ENCODE data around the gene IER5. TPM values are rescaled to one million over a fixed set of nuclear protein-coding genes. Genes with fewer than 3 reads are reported as not detected.

Gene IER5
- total RNA-seq, 1 experiment from 2014 or later = 21.2 TPM

DNA sequence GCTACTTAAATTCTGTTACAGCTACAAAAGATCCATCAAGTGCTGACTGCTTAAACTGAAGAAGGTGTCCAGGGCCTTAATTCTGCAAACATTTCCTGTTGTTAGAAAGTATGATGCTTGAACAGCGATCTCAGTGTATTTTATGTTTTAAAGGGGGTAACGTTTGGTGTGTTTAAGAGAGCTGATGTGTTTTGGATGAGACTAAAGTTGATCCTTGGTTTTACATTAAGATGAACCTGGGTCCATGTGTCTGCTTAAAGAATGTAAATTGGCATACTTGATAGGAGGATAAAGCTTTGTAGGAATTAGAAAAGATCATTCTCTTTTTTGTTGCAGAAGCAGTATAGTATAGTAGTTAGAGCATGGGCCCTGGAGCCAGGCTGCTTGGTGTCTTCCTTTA is 3.6 kb downstream of the IER5 start:
- ChIA-PET POLR2A (ENCODE audit: unreplicated experiment) (interaction anchor here (0.6 to 0.7 kb wide), 3 partner anchors 44 to 210 kb away, joined by 3 to 4 read pairs (median 4); no protein-coding TSS in a partner anchor), CTCF (interaction anchor here (0.9 kb wide), 1 partner anchor 8 kb away, joined by 3 read pairs; no protein-coding TSS in a partner anchor)
- no peak for DNase-seq
- intact Hi-C loops (cut with micrococcal nuclease; ENCODE audit: unreplicated experiment) = loop anchor here (5.0 kb wide), 1 partner anchor 210 kb away; no protein-coding TSS in a partner anchor
- Histone ChIP-seq H3K27ac (peak overlapping the region; percentile 92), H4K20me1 (ENCODE audit: insufficient read depth) (peaks cover 55% of the 10 kb centered on the region), H3K4me1 (replicated peaks; ENCODE audit: insufficient read depth) (peaks cover 50% of the 10 kb centered on the region), H3K4me3 (peak overlapping the region; percentile 91), H3K36me3 (ENCODE audit: low read depth) (peaks cover 52% of the 10 kb centered on the region), H3F3A (ENCODE audit: insufficient read depth, low read depth) (peaks cover 65% of the 10 kb centered on the region), H3K4me2 (peak overlapping the region; percentile 99), H3K9me2 (ENCODE audit: insufficient read depth) (no peaks in the 10 kb centered on the region), H2AFZ (no peak overlapping the region), H3K27me3 (ENCODE audit: insufficient read depth, low read depth) (no peaks in the 10 kb centered on the region), H3K9me3 (ENCODE audit: insufficient read depth, low read depth) (no peaks in the 10 kb centered on the region), H3K79me2 (ENCODE audit: low read depth) (peaks cover 84% of the 10 kb centered on the region)
- TF ChIP-seq, protein P1, sequence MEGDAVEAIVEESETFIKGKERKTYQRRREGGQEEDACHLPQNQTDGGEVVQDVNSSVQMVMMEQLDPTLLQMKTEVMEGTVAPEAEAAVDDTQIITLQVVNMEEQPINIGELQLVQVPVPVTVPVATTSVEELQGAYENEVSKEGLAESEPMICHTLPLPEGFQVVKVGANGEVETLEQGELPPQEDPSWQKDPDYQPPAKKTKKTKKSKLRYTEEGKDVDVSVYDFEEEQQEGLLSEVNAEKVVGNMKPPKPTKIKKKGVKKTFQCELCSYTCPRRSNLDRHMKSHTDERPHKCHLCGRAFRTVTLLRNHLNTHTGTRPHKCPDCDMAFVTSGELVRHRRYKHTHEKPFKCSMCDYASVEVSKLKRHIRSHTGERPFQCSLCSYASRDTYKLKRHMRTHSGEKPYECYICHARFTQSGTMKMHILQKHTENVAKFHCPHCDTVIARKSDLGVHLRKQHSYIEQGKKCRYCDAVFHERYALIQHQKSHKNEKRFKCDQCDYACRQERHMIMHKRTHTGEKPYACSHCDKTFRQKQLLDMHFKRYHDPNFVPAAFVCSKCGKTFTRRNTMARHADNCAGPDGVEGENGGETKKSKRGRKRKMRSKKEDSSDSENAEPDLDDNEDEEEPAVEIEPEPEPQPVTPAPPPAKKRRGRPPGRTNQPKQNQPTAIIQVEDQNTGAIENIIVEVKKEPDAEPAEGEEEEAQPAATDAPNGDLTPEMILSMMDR (conservative IDR thresholded peaks at IDR 0.05) = no peak
- no peak for TF ChIP-seq EZH2 (IDR thresholded peaks at IDR 0.05; ENCODE audit: low read depth)
- BruUV-seq (replicated peaks) = no TSS peak

DNA sequence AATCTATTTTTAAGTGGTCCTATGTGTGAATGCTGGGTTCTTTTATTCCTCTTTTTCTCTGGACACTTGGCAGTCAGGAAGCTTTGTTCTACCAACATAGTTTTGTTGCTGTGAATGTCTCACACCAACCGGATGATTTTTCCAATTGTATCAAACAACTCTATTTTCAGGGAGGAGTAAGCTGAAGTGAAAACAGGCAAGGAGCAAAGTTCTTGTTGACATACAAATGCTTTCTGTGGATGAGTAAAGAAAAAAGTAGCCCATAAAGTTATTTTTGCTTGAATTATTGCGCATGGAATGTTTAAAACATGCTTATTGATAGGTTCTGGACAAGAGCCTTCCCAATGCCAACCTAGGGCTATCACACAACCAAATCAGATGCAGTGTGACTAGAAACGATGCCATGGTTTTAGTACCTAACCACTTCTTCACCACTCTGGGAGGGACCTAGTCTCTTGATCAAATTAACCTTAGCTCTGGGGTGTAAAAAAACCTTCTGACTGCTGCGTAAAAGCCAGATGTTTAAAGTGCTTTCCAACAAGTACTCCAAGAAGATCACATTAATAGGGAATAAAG is 4.5 kb downstream of the IER5 start:
- H3K27ac ChIP-seq = peak overlapping the region; percentile 45
- H4K20me1 ChIP-seq (ENCODE audit: insufficient read depth) = peaks cover 55% of the 10 kb centered on the region
- H3F3A ChIP-seq (ENCODE audit: insufficient read depth, low read depth) = peaks cover 63% of the 10 kb centered on the region
- no peaks in the 10 kb centered on the region for H3K9me3 ChIP-seq (ENCODE audit: insufficient read depth, low read depth)
- H3K4me1 ChIP-seq (replicated peaks; ENCODE audit: insufficient read depth) = peaks cover 41% of the 10 kb centered on the region
- peaks cover 52% of the 10 kb centered on the region for H3K36me3 ChIP-seq (ENCODE audit: low read depth)
- H3K27me3 ChIP-seq (ENCODE audit: insufficient read depth, low read depth) = no peaks in the 10 kb centered on the region
- peak overlapping the region; percentile 99 for H3K4me2 ChIP-seq
- peaks cover 79% of the 10 kb centered on the region for H3K79me2 ChIP-seq (ENCODE audit: low read depth)
- TF ChIP-seq, protein P1 (conservative IDR thresholded peaks at IDR 0.05) = no peak
- TF ChIP-seq EZH2 (IDR thresholded peaks at IDR 0.05; ENCODE audit: low read depth) = no peak
- no peaks in the 10 kb centered on the region for H3K9me2 ChIP-seq (ENCODE audit: insufficient read depth)
- CTCF ChIA-PET = no interaction called here
- DNase-seq = no peak
- peak overlapping the region; percentile 91 for H3K4me3 ChIP-seq
- no TSS peak for BruUV-seq (replicated peaks)
- POLR2A ChIA-PET (ENCODE audit: unreplicated experiment) = interaction anchor here (0.6 to 0.7 kb wide), 2 partner anchors 211 to 650 kb away, joined by 3 to 4 read pairs; no protein-coding TSS in a partner anchor
- intact Hi-C loops (cut with micrococcal nuclease; ENCODE audit: unreplicated experiment) = loop anchor here (5.0 kb wide), 1 partner anchor 211 kb away; no protein-coding TSS in a partner anchor
- H2AFZ ChIP-seq = no peak overlapping the region

DNA sequence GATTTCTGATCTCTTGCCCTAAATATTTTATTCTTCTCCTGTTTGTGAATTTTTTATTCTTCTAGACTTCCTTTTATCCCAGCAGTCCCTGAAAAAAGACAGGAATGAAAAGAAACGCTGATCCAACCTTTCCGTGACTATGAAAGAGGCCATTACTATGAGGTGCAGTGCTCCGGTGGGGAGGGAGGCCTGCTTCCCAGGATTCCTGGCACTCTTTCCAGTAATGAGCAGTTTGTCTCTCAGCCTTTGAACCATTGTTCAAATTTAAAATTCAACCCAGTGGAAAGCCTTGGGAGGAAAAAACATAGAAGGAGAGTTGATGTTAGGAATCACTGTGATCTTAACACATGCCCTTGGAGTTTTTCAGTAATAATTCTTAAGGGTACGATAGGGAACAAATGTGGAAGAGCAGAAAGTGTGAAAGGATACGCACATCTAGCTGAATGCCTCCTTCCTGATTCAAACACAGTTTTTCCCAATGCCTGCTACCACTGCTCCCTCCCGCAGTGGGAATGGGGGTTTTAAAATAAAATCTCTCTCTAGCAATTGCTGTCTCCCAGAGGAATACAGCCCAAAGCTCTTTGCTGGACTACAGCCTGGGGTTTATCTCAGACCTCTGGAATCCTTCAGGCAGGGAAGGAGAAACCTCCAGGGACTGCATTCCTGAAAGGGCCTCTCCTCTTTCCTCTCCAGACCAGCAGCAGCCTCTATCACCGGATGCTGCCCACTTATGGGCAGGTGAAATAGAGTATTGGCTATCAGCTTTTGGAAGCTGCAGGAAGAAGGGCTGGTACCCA is 6.1 kb downstream of the IER5 start:
- Histone ChIP-seq H3K4me3 (peak overlapping the region; percentile 91; the same call in 1 of the 2 replicates), H4K20me1 (ENCODE audit: insufficient read depth) (peaks cover 54% of the 10 kb centered on the region), H3K4me1 (replicated peaks; ENCODE audit: insufficient read depth) (peaks cover 49% of the 10 kb centered on the region), H3K9me2 (ENCODE audit: insufficient read depth) (no peaks in the 10 kb centered on the region), H3K9me3 (ENCODE audit: insufficient read depth, low read depth) (no peaks in the 10 kb centered on the region), H3K36me3 (ENCODE audit: low read depth) (peaks cover 51% of the 10 kb centered on the region), H3K4me2 (peak overlapping the region; percentile 99; the same call in 1 of the 2 replicates), H2AFZ (no peak overlapping the region), H3F3A (ENCODE audit: insufficient read depth, low read depth) (peaks cover 78% of the 10 kb centered on the region), H3K79me2 (ENCODE audit: low read depth) (peaks cover 67% of the 10 kb centered on the region), H3K27me3 (ENCODE audit: insufficient read depth, low read depth) (no peaks in the 10 kb centered on the region), H3K27ac (peak overlapping the region; percentile 45)
- ChIA-PET CTCF (no interaction called here), POLR2A (ENCODE audit: unreplicated experiment) (no interaction called here)
- DNase-seq = peak in 1 of 2 experiments; percentile 36
- no peak for TF ChIP-seq EZH2 (IDR thresholded peaks at IDR 0.05; ENCODE audit: low read depth)
- TF ChIP-seq, protein P1 (conservative IDR thresholded peaks at IDR 0.05) = no peak
- intact Hi-C loops (cut with micrococcal nuclease; ENCODE audit: unreplicated experiment) = loop anchor here (5.0 kb wide), 1 partner anchor 212 kb away; no protein-coding TSS in a partner anchor
- BruUV-seq (replicated peaks) = no TSS peak

All from PC-9 (cell line).